ENCODE measurements around the gene PGM3. TPM values are rescaled to one million over a fixed set of nuclear protein-coding genes. Genes with fewer than 3 reads are reported as not detected.
"Not testable (repeated sequence)": the region's sequence is repeated elsewhere in the genome, so short reads cannot be mapped to it uniquely, and the experiment has no call there.

The PGM3 gene
- total RNA-seq, 1 donor from 2014 or later, result 61.4 TPM

DNA sequence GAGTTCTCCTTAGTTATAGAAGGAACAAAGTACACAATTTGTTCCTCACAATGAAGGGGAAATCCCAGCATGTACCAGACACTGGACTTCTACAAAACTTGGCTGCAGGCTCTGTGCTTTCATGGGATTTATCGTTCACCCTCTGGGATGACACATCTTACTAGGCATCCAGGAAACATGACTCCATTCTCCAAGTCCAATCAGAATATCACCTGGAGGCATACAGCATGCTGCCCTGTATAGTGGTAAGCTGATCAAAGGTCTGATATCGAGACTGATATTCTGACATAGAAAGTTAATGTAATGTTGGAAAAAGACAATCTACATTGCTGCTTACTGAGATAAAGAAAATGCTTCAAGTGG is 6.8 kb upstream of the PGM3 start:
- Mint-ChIP-seq H3K9me3 (no peaks in the 10 kb centered on the region), H3K36me3 (peaks cover 5% of the 10 kb centered on the region), H3K4me3 (no peak overlapping the region), H3K4me1 (ENCODE audit: unreplicated experiment) (peaks cover 3% of the 10 kb centered on the region), H3K27ac (no peak overlapping the region), H3K27me3 (no peaks in the 10 kb centered on the region)
- TF ChIP-seq, protein P1, sequence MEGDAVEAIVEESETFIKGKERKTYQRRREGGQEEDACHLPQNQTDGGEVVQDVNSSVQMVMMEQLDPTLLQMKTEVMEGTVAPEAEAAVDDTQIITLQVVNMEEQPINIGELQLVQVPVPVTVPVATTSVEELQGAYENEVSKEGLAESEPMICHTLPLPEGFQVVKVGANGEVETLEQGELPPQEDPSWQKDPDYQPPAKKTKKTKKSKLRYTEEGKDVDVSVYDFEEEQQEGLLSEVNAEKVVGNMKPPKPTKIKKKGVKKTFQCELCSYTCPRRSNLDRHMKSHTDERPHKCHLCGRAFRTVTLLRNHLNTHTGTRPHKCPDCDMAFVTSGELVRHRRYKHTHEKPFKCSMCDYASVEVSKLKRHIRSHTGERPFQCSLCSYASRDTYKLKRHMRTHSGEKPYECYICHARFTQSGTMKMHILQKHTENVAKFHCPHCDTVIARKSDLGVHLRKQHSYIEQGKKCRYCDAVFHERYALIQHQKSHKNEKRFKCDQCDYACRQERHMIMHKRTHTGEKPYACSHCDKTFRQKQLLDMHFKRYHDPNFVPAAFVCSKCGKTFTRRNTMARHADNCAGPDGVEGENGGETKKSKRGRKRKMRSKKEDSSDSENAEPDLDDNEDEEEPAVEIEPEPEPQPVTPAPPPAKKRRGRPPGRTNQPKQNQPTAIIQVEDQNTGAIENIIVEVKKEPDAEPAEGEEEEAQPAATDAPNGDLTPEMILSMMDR (conservative IDR thresholded peaks at IDR 0.05), result no peak
- no peak for DNase-seq (ENCODE audit: extremely low spot score, unreplicated experiment)

DNA sequence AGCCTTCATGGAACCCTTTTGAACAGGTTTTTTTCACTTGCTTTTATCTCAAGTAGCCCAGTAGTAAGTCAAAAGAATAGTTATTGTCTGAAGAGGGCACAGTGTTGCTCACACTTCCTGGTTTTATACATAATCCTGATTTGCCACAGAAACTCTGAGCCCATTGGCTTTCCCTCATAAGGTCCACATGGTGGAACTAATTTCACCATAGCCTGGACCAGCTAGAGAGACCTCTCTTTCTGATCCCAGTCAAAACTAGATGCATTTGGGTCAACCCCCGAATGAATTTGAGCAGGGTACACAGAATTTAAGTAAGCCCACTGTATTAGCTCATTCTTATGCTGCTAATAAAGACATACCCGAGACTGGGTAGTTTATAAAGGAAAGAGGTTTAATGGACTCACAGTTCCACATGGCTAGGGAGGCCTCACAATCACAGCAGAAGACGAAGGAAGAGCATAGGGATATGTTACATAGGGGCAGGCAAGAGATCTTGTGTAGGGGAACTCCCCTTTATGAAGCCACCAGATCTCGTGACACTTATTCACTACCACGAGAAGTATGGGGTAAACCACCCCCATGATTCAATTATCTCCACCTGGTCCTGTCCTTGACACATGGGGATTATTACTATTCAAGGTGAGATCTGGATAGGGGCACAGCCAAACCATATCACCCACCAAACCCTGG is 6.3 kb upstream of the PGM3 start:
- TF ChIP-seq, protein P1 (conservative IDR thresholded peaks at IDR 0.05), result no peak
- H3K36me3 Mint-ChIP-seq, result peaks cover 5% of the 10 kb centered on the region
- H3K9me3 Mint-ChIP-seq, result no peaks in the 10 kb centered on the region
- H3K27me3 Mint-ChIP-seq, result no peaks in the 10 kb centered on the region
- DNase-seq (ENCODE audit: extremely low spot score, unreplicated experiment), result no peak
- no peak overlapping the region for H3K27ac Mint-ChIP-seq
- peaks cover 8% of the 10 kb centered on the region for H3K4me1 Mint-ChIP-seq (ENCODE audit: unreplicated experiment)
- no peak overlapping the region for H3K4me3 Mint-ChIP-seq

DNA sequence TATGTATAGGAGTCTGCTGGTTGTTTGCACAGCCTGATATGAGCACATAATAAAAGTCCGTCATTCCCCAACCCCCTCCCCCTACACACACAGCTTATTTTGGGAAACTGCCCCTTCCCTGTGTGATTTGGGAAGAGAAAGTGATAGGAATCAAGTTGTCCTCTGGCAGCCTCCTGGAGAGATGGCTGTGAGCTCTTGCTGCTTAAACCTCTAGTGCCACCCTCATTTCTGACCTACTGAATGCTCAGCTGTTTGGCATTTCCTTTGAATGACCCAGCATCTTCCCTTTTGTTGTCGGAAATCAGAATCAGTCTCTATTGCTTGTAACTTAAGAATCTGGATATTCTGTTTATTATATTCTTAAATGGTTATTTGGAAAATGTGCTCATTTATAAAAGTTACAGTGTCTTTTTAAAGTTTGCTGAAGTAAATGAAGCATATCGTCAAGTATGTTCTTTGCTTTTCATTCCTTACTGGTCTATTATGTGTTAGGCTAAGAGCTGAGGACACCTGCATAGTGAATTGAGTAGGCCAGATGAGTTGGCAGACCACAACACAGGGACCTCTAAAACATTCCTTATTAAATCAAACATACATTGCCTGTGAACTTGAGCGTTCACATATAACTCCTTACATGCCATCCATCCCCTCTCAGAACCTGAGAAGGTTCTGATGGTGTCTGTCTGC is 5.6 kb upstream of the PGM3 start:
- TF ChIP-seq, protein P1 (conservative IDR thresholded peaks at IDR 0.05), result no peak
- Mint-ChIP-seq H3K27ac (no peak overlapping the region), H3K27me3 (no peaks in the 10 kb centered on the region), H3K4me1 (ENCODE audit: unreplicated experiment) (peaks cover 13% of the 10 kb centered on the region), H3K4me3 (no peak overlapping the region), H3K36me3 (peaks cover 5% of the 10 kb centered on the region), H3K9me3 (no peaks in the 10 kb centered on the region)
- no peak for DNase-seq (ENCODE audit: extremely low spot score, unreplicated experiment)

DNA sequence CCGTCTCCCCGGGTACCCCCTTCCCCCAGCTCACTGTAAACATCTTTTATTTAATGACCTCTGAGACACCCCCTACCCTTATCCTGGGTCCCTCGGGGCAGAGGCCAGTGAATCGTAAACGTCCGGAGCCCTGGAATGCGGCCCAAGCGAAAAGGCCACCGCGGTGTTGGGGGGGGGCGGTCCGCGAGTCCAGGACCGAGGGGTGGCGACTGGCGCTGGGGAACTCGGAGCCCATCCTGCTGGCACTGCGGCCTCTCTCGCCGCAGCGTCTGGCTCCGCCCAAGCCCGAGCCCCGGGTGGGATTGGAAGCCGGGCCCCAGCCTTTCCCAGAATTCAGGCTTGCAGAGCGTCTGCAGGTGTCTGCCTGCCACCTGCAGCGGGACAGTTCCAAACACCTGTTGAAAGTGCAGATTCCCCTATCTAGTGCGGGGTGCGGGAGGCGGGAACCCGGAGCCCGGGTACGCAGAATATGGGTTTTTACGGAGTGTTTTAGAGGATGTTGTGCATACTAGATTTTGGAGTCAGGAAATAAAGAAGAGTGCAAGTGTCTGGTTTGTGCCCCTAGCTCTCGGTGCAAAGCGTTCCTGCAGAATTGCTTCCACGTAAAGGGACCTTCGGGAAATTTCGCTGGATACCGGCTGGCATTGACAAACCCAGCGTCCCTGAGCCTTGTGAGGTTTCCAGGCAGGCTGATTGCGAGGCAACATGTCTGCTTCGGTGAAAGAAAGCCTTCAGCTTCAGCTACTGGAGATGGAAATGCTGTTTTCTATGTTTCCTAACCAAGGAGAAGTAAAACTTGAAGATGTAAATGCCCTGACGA is 892 bp upstream of the PGM3 start:
- no peaks in the 10 kb centered on the region for H3K9me3 Mint-ChIP-seq
- TF ChIP-seq, protein P1 (conservative IDR thresholded peaks at IDR 0.05), result no peak
- peak overlapping the region; percentile 88 for H3K4me3 Mint-ChIP-seq
- peaks cover 26% of the 10 kb centered on the region for H3K4me1 Mint-ChIP-seq (ENCODE audit: unreplicated experiment)
- peaks cover 13% of the 10 kb centered on the region for H3K36me3 Mint-ChIP-seq
- no peaks in the 10 kb centered on the region for H3K27me3 Mint-ChIP-seq
- H3K27ac Mint-ChIP-seq, result peak overlapping the region; percentile 67
- peak; percentile 76 for DNase-seq (ENCODE audit: extremely low spot score, unreplicated experiment)

DNA sequence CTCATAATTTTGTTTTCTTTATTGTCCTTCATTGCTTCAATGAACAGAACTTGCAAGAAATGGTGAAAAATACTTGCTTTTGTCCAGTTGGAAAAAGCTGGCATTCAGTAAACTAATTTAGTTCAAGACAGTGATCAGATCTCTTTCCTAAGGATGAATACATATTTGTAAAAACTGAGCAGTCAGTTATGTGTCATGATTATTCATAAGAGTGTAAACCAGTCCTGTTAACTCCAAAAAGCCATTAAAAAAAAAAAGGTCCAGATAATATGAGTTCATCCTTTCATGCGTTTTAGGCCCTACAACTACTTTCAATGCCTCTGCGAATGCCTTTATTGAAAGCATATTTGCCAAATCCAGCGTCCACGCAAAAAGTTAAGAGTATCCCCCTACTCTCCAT is 609 bp downstream of the PGM3 start:
- H3K36me3 Mint-ChIP-seq, result peaks cover 13% of the 10 kb centered on the region
- H3K27me3 Mint-ChIP-seq, result no peaks in the 10 kb centered on the region
- peak overlapping the region; percentile 97 for H3K27ac Mint-ChIP-seq
- no peak for DNase-seq (ENCODE audit: extremely low spot score, unreplicated experiment)
- TF ChIP-seq, protein P1 (conservative IDR thresholded peaks at IDR 0.05), result no peak
- no peaks in the 10 kb centered on the region for H3K9me3 Mint-ChIP-seq
- H3K4me3 Mint-ChIP-seq, result peak overlapping the region; percentile 99
- H3K4me1 Mint-ChIP-seq (ENCODE audit: unreplicated experiment), result peaks cover 26% of the 10 kb centered on the region

DNA sequence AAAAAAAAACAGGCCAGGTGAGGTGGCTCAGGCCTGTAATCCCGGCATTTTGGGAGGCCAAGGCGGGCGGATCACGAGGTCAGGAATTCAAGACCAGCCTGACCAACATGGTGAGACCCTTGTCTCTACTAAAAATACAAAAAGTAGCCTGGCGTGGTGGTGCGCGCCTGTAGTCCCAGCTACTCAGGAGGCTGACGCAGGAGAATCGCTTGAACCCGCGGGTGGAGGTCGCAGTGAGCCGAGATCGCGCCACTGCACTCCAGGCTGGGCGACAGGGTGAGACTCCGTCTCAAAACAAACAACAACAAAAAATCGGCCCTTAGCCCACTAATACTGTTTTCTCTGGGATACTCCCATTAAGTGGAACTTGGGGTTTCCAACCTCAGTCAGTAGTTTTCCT is 1.1 kb downstream of the PGM3 start:
- not testable (repeated sequence) for H3K27me3 Mint-ChIP-seq
- H3K36me3 Mint-ChIP-seq, result peaks cover 13% of the 10 kb centered on the region
- H3K4me1 Mint-ChIP-seq (ENCODE audit: unreplicated experiment), result peaks cover 26% of the 10 kb centered on the region

More for the DNA sequence above, 1.1 kb downstream of the PGM3 start:
- not testable (repeated sequence) for DNase-seq (ENCODE audit: extremely low spot score, unreplicated experiment); H3K9me3 Mint-ChIP-seq
- peak overlapping the region; percentile 99 for H3K4me3 Mint-ChIP-seq
- H3K27ac Mint-ChIP-seq, result peak overlapping the region; percentile 97
